ENCODE measurements around the gene UCK1. TPM values are rescaled to one million over a fixed set of nuclear protein-coding genes. Genes with fewer than 3 reads are reported as not detected.

The UCK1 gene
- total and polyA plus RNA-seq, 10 of the 15 experiments (the other 5 are each of a cell fraction or from before 2014, with no cell fraction given), result 0.31 to 27.0 (median 18.7) TPM

DNA sequence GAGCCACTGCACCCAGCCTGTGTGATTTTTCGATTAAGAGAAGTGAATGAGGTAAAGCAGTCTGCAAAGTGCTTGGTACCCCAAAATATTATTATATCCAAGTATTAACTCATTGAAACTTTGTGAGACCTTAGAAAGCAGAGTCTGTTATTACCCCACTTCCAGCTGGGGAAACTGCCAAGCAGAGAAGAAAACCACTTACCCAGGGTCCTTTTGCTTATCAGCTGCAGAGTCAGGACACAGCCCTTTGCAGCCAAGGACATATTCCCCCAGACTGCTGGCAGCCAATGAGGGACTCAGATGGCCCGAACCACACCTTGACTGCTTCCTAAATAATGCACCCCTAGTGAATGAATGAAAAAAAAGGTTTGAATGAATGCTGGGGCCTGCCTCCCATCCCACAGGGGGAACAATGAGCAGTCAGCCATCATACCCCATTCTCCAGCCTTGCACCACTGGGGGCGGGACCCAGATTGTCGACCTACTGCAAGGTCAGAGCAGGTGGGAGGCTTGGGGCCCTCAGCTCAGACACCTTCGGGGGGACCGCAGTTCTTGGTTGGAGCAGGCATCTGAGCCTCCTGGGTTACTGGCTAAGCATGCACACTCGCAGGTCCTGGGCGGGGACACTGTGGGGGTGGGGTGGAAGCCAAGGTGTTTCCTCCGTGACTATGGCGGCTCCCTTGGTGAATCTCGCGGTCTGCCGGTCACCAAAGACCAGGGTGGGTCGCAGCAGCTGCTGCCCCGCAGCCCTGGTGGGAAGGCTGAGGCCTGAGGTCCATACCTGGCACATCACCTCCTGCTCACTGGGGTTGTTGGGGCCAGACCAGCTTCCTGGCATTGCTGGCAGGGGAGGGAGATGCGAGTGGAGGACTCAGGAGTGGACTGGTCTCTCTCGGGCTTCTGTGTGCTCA is 43.9 kb upstream of the UCK1 start:
- Histone ChIP-seq H3K4me2 (ENCODE audit: control insufficient read depth, insufficient read depth) (no peak overlapping the region), H2AFZ (ENCODE audit: control insufficient read depth, low read depth, low read length) (no peak overlapping the region), H3K27ac (ENCODE audit: control insufficient read depth, insufficient read depth) (no peak overlapping the region), H3K9me3 (replicated peaks; ENCODE audit: control insufficient read depth, insufficient read depth, low read length) (no peaks in the 10 kb centered on the region), H3K4me1 (ENCODE audit: control insufficient read depth, insufficient read depth, low read length) (peaks cover 21% of the 10 kb centered on the region), H3K36me3 (ENCODE audit: control insufficient read depth in 2 of 2, insufficient read depth in 2 of 2, low read length in 1 of 2) (peaks cover 31 to 37% of the 10 kb centered on the region in 2 experiments; a peak in 3 of 4 replicates), H3K4me3 (no peak overlapping the region), H3K27me3 (replicated peaks in 1 of 2; ENCODE audit: control insufficient read depth in 2 of 2, insufficient read depth in 2 of 2, low read length in 1 of 2) (no peaks in the 10 kb centered on the region), H3K79me2 (ENCODE audit: control insufficient read depth, insufficient read depth, low read length) (no peaks in the 10 kb centered on the region), H3K9ac (ENCODE audit: control insufficient read depth, insufficient read depth, low read length) (no peak overlapping the region), H4K20me1 (ENCODE audit: control insufficient read depth, insufficient read depth) (no peaks in the 10 kb centered on the region)
- FAIRE-seq (no peak), ATAC-seq (no peak), DNase-seq (ENCODE audit: low read depth, low spot score) (no peak)
- 92% methylated on average over 17 of the region's 17 CpGs for WGBS (ENCODE audit: insufficient coverage, insufficient replicate concordance, low lambda C conversion rate, missing lambda C conversion rate)
- POLR2A ChIA-PET, result no interaction called here
- no TSS peak for BruUV-seq (replicated peaks)
- CTCF ChIA-PET, result interaction anchor here (0.8 kb wide), 1 partner anchor 164 kb away, joined by 3 read pairs; no protein-coding TSS in a partner anchor
- no peak for TF ChIP-seq PAX5 (IDR thresholded peaks at IDR 0.05; ENCODE audit: borderline replicate concordance, low read depth, low read length)
- TF ChIP-seq POLR2A (IDR thresholded peaks at IDR 0.05; ENCODE audit: low read depth, low read length), result peak; percentile 38
- TF ChIP-seq EGR1 (IDR thresholded peaks at IDR 0.05; ENCODE audit: borderline replicate concordance in 1 of 2, low read depth in 2 of 2, low read length in 2 of 2), result no peak
- in situ Hi-C loops (cut with MboI), result loop anchor here (25.0 kb wide), 1 partner anchor 662 kb away; no protein-coding TSS in a partner anchor
- RAD21 ChIA-PET (ENCODE audit: unreplicated experiment), result no interaction called here
- intact Hi-C loops (cut with micrococcal nuclease; ENCODE audit: unreplicated experiment), result no loop called here
- SMC1A ChIA-PET (ENCODE audit: uncharacterized antibody, unreplicated experiment), result no interaction called here

DNA sequence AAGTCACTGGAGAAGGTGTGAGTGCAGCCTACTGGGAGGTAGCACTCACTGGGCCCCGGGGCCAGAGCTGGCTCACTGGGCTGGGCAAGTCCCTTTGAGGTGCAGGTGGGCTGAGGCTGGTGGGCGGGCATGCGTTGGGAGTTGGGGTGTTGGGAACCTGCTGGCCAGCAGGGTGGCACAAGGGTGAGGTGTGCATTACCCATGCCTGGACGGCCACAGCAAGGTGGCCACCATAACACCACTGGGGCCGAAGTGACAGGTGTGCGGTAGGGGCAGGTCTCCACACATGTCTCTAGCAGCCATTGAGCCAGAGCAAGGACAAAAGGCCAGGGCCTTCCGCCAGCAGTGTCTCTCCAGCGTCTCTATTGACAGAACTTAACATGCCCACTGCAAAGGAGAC is 36.8 kb upstream of the UCK1 start:
- intact Hi-C loops (cut with micrococcal nuclease; ENCODE audit: unreplicated experiment), result no loop called here
- Histone ChIP-seq H3K9ac (ENCODE audit: control insufficient read depth, insufficient read depth, low read length) (no peak overlapping the region), H3K4me2 (ENCODE audit: control insufficient read depth, insufficient read depth) (no peak overlapping the region), H3K27ac (ENCODE audit: control insufficient read depth, insufficient read depth) (no peak overlapping the region), H4K20me1 (ENCODE audit: control insufficient read depth, insufficient read depth) (no peaks in the 10 kb centered on the region), H3K79me2 (ENCODE audit: control insufficient read depth, insufficient read depth, low read length) (no peaks in the 10 kb centered on the region), H2AFZ (ENCODE audit: control insufficient read depth, low read depth, low read length) (no peak overlapping the region), H3K9me3 (replicated peaks; ENCODE audit: control insufficient read depth, insufficient read depth, low read length) (no peaks in the 10 kb centered on the region; the same call in 2 of the 3 replicates), H3K36me3 (ENCODE audit: control insufficient read depth in 2 of 2, insufficient read depth in 2 of 2, low read length in 1 of 2) (peaks cover 0 to 10% of the 10 kb centered on the region in 2 experiments; a peak in 2 of 4 replicates), H3K4me1 (ENCODE audit: control insufficient read depth, insufficient read depth, low read length) (no peaks in the 10 kb centered on the region), H3K27me3 (replicated peaks in 1 of 2; ENCODE audit: control insufficient read depth in 2 of 2, insufficient read depth in 2 of 2, low read length in 1 of 2) (no peaks in the 10 kb centered on the region), H3K4me3 (no peak overlapping the region)
- in situ Hi-C loops (cut with MboI), result no loop called here
- BruUV-seq (replicated peaks), result no TSS peak
- TF ChIP-seq POLR2A (IDR thresholded peaks at IDR 0.05; ENCODE audit: low read depth, low read length), result peak; percentile 58
- TF ChIP-seq POLR2AphosphoS5 (IDR thresholded peaks at IDR 0.05; ENCODE audit: low read length), result peak; percentile 59; the same call in 1 of the 2 replicates
- no peak for TF ChIP-seq GABPA (IDR thresholded peaks at IDR 0.05; ENCODE audit: low read depth)
- peak; percentile 28 for ATAC-seq
- FAIRE-seq, result no peak
- ChIA-PET CTCF (no interaction called here), SMC1A (ENCODE audit: uncharacterized antibody, unreplicated experiment) (no interaction called here), RAD21 (ENCODE audit: unreplicated experiment) (no interaction called here), POLR2A (interaction anchor here (0.6 kb wide), 1 partner anchor 240 kb away, joined by 5 read pairs; no protein-coding TSS in a partner anchor)
- 97% methylated on average over 8 of the region's 8 CpGs for WGBS (ENCODE audit: insufficient coverage, insufficient replicate concordance, low lambda C conversion rate, missing lambda C conversion rate)
- no peak for DNase-seq (ENCODE audit: low read depth, low spot score)
